GM18868 (cell line): ENCODE measurements around the gene PPP1R17.

ENCODE experiments used
- ATAC-seq: cut with Tn5 transposase; IDR thresholded peaks from one replicate; pipeline ENCODE4 v1.9.1; 2021; ENCODE audit warnings: mild to moderate bottlenecking, moderate library complexity; ENCODE audit not compliant: unreplicated experiment

Gene PPP1R17

DNA sequence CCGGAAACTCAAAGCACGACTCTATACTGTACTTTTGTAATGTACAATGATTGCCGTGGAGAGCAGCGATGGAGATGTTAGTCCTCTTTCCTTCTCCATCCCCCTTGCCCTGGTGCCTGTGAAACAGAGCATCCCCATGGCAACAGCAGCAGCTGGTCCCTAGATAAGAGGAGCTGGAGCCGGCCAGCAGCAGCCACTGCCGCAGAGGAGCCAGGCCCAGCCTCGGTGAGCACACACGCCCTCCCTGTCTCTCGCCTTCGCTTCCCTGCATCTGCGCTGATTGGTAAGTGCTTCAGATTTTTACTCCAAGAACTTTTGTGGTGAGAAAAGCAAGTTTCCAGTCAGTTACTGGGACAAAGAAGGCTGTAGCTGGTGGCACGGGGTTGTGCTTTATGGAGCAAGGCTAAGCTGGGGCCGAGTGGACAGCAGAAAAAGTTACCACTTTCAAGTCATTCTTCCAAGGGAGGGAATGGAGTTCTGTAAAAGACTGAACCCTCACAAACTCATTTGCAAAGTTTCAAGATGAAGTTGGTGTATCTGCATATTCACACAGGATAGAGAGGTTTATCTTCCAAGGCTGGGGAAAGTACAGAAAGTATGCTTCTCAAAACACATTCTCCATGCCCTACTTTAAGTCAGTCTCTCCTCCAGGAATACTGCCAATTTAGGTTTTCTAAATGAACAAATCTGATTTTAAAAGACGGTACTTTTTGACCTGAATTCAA is at the start of gene PPP1R17:
Gene PPP1R17, plus strand, starts transcription at position 192 of the 725 bp plus-strand sequence. CDS start 5,227 bp downstream, outside the sequence.
- ATAC-seq: no peak

DNA sequence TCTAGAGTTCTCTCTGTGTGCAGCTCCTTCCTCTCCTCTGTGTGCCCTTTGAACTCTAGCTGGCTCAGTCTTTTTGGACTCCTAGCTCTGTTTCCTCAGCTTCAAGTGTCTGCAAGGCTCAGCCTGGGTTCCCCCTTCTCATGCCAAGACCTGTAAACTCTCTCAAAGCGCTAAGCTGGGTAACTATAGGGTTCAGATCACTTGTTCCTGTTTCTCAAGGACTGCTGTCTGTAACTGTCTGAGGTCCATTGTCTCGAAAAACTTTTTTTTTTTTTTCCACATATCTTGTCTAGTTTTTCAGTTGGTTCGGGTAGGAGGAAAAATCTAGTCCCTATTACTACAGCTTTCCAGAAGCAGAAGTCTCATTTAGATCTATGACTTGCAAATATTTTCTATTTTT is 46.6 kb upstream of the PPP1R17 start:
- no peak for ATAC-seq

DNA sequence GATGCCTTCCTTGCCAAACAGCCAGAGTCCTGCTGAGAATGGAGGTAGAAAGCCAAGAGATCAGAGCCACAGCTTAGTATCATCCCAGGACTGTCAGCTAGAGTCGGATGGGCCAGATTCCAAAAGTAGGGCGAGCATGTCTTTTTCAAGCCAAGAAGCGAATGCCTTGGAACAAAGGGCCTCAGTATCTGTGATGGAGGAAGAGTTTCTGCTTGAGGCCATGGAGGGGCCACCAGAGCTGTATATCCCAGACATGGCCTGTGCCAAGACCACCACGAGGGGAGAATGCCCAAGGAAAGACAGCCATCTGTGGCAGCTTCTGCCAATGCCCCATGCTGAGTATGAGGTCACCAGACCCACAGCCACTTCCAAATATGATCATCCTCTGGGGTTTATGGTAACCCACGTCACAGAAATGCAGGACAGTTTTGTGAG is 44.3 kb upstream of the PPP1R17 start:
- ATAC-seq: no peak

DNA sequence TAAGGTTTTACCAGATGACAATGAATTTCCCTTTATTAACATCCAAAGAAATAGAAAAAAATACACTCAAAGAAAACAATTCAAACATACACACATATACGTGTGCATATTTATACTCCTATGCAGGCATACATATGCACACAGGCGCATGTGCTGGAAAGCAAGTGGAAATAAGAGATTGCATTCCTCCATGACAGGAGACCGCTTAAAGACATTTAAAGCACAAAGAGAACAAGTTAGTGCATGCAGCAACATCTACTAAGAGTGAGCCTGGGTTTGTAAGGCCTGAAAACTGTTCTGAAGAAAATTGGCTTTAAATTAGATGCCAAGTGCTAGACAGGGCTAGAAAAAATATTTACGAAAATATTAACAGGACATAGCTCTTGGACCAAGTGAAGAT is 40.1 kb upstream of the PPP1R17 start:
- ATAC-seq: no peak

DNA sequence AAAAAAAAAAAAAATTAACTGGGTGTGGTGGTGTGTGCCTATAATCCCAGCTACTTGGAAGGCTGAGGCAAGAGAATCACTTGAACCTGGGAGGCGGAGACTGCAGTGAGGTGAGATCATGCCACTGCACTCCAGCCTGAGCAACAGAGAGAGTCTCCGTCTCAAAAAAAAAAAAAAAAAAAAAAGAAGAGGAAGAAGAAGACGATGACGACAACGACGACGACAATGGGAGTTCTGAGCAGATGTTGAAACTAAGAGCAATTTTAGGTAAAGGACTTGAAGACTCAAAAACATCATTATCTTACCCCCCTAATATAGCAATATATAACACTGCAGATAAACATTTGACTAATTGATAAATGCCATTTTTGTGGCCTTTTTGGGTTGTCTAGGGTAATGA is 39.5 kb upstream of the PPP1R17 start:
- no peak for ATAC-seq

DNA sequence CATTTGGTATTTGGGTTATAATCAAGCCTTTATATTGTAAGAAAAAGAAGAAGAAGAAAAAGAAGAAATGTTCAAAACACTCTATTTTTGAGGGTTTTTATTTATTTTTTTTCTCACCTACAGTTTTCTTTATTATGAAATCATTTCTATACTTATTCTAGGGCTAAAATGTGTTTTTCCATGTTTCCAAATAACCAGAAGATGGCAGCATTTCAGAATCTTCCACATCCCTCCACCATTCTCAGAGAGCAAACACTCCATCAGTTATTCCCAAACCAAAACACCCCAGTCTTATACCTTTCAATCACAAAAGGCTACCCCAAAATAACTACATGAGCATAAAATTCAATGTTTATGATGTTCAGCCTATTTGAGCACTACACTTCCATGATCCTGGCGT is 38.7 kb upstream of the PPP1R17 start:
- no peak for ATAC-seq

DNA sequence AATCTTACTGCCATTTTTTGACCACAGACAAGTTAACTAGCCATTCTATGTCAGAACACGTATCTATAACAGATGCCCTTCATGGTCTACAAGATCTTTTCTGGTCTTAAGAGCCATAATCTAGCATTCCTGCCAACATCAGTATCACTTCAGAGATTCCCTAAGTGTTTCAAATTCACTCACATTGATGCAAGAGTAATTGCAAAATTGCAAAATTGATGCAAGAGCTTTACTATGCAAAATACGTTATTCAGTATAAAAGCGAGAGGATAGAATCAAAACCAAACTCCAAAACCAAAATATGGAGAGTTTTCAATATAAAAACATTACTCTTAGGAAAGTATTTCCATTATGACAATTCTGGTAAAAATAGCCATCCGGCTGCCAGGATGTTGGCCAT is 38.1 kb upstream of the PPP1R17 start:
- ATAC-seq: no peak

DNA sequence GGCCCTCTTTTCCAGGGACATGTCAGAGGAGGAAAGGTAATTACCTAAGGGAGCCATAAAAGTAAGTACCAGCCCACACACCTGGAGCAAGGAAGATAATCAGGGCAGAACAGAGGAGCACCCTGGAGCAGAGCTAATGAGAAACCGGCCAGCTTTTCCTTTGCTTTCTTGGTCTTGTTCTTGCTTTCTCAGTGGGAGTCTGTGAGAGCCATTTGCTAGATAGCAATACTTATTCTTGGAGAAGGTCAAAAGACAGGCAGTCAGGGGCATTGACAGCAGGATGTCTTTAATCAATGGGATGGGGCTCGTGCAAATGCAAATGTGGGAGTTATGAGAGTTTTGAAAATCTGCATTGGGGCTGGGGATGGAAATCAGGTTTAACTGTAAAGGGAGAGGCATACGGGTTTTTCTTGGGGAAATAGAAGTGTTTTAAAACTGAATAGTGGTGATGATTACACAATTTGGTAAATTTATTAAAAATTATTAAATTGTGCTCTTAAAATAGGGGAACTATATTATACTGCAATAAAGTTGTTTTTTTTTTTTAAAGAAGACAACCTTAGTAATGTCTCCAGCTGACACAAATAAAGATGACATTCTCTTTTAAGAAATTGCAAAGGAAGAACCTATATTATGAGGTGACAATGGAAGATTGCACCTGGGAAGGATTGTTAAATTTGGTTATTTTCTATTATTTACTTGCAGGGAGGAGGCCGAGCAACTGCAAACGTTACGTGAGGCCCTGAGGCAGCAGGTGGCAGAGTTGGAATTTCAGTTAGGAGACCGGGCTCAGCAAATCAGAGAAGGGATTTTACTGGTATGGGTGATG is 35.6 kb upstream of the PPP1R17 start:
- no peak for ATAC-seq

DNA sequence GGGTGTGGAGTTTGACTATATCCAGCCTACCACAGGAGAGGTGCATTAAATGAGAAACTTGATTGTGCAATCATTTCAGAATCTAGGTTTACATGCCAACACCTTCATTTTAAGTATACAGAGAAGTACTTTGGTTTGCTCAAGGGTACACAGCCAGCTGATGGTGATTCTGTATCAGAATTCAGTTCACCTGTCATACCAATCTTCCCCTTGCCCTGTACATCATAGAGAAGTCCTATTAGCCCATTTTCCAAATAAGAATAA is 35.0 kb upstream of the PPP1R17 start:
- no peak for ATAC-seq

DNA sequence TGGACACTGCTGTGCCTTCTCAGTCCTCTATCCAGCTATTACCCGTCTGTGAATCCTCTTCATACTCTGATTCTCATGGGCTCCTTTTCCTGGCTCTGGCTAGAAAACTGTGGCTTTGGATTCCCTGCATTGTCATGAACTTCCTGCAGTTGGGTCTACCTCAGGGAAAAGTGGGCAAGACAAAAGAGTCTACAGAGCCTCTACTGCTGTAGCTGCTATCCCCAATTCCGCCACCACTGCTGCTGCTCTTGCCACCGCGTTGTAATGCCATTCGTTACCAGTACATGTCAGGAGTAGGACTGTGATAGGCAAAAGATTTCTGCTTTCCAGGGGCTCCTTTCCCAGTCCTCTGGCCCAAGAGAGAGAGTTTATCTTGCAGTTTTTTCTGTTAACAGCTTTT is 23.9 kb upstream of the PPP1R17 start:
- no peak for ATAC-seq

DNA sequence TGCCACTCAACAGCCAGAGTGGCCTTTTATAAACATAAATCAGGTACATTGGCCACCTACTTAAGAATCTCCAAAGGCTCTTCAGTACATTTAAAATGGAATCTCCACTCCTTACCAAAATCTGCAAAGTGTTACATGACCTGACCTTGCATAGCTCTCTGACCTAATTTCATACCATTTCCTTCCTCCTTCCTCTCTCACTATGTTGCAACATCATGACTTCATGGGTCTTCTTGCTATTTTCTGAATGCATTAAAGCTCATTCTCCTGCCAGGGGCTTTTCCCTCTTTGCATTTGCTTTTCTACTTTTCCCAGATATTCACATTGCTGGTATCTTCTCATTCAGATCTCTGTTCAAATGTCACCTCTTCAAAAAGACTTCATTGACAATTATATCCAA is 22.1 kb upstream of the PPP1R17 start:
- no peak for ATAC-seq

DNA sequence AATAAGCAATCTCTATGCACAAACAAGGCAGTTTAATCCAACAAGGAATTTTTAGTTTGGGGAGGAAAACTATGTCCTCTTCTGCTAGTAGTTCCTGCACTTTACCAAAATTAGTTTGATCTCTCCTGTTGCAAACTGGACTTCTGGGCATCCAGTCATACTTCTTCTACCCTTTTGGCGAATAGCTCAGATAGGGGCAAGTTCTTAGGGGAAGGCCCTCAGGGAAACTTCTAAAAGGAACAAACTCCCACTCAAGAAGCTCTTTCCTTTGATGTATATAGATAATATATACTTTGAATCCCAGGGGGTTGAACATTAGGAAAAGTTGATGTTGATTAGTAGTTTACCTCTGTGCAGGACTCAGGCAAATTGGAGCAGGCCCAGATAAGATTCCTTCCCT is 21.5 kb upstream of the PPP1R17 start:
- ATAC-seq: no peak

DNA sequence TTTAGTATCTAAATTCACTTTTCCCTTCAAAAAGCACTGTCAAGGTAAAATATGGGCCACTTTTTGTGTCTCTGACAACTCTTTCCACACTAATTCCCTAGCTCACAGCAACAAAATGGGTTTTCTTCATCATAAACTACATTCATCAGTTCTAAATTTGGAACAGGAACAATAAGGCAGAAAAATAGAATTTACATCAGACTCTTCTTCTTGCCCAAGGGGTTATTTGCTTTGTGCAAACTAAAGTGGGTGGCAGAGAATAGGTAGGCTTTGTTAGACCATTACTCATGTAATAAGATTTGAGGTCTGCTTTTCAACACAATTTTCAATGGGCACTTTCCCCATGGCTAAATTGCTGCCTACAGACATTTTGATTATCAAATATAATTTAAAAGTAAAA is 17.6 kb upstream of the PPP1R17 start:
- no peak for ATAC-seq

DNA sequence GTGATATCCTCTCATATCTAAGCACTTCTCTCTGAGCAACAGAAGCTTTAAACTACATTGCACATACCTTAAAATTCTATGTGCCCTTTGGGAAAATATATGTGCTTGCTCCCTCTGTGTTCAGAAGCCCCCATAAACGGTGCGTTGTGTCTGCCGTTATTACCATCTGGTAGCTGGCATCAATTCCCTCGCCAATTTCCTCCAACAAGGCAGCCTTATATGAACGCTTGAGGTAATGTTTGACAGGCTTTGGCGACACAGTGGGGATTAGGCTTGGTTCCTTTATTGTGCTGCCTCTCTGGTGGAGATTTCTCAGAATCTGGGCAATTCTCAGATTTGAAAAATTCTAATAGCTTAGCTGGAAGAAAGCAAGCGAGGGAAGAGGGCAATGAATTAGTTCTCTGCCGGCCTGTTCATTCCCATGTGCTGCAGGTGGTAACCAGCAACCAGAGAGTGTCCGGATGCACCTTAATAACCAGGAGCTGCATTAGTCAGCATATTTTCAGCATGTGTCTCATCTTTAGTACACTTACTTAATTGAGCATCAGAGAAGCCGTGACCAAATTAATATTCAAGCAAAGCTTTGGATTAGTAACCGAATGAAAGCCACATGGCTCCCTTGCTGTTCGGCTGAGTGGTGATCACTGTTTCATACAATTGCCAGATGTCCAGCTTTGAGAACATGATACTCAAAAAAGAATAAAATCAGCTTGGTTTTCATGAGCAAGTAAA is 7.3 kb upstream of the PPP1R17 start:
- ATAC-seq: no peak

DNA sequence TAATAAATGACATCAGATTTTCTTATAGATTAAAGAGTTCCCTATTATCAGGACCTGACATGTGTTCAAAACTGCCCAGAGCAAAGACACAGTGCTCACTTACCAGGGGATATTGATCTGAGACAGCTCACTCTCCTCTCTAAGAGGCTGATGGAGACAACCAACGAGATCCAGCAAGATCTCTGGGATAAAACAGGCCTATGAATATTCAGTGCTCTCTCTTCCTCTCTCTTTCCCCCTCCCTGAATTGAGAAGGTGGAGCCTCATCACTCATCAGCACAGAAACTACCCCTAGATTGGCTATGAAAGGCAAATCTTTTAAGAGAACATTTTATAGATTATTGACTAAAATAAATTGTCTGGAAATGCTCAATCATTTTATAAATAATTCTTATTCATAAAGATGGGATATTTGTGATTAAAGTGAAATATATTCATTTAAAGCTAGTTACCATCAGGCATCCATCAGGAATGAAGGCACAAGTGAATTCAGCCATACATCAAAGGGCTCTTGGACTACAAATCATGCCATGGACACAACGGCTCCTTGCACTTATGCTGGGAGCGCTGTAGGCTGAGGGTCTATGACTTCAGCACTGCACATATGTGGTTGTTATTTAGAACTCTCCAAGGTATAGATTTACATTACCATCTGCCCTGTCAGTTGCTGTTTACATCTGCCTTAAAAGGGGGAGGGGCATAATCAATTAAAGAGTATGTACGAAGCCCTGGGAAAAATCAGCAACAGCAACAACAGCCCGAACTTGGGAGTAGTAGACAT is 3.4 kb upstream of the PPP1R17 start:
- ATAC-seq: no peak

DNA sequence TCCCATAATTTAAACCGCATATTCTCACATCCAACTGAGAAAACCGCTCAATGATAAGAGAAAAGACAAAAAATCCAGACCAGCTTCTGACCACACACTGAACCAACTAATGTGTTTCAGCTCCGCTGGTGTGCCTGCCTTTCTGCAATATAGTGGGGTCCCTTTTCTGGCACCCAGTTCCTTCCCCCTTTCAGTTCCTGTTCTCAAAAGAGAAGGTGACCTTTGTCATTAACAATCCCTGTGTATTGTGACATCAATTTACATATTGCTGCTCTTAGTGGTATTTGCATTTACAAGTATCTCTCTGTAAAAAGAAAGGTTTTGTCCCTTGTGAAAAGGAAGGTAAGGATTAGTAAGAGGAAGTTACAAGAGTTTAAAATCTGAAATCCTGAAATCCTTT is 1.4 kb downstream of the PPP1R17 start:
- peak; percentile 95 for ATAC-seq

DNA sequence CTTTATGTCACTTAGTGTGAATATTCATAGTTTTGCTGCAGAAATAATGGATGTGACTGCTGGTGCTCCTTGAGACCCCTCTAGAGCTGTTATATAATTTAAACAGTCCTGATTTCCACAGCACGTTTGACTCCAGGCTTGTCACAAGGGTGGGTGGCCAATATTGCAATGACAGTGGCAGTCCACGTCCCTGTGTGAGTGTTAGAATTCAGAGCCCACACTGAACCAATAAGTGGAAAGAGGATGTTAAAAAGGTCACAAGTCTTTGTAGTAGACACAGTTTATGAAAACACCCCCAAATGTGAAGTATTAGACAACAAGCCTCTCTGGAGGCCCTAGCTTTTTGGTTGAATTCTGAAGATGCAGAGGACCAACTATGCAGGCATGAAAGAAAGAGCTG is 2.0 kb downstream of the PPP1R17 start:
- no peak for ATAC-seq

DNA sequence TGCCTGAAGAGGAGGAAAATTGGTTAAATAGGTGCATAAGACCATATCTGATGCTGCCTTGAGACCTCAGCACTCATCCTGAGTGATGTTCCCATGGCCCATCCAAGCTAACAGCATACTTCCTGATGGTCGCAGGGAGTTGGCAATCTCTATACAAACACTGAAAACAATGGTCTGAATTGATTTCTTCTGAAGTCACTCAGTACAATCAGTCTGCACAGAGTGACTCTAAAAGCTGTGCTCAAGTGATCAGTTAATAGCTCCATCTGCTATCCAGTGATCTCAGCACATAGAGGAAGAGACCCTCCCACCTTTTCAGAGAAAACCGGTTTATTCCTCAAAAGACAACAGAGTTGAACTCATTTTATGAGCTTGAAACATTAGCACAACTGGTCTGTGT is 3.9 kb downstream of the PPP1R17 start:
- ATAC-seq: no peak

DNA sequence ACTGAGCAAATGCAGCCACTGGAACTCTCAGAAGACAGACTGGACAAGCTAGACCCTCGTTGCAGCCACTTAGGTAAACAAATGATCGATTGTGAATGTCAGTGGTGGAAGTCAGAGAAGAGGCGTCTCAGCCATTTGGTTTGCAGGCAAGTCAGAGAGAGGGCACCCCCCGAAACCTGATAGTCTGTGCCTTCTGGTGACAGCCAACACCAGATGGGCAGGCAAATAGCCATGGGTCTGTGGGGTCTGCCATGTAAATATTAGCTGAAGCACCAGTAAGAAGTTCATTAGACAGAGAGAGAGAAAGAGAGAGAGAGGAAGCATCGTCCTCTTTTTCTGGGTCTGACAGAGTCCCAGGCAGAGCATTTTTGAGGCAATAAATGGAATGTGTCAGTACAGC is 5.4 kb downstream of the PPP1R17 start:
- ATAC-seq: no peak

DNA sequence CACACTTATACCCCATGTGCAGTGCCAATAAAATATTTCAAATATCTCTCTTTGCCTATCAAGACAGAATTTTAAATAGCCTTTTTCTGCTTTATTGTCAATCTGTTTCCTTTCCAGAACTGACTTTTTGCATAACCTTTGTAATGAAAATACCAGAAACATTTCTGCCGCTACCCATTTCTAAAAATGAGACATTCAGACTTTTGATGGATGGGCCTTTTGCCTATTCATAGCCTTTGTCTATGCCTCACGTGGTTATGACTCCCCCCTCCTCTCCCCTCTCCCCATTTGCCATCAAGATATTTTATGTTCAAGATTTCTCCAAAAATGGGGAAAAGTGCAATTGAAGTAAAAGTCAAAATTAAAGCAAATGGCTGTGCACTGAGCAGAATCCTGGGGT is 5.9 kb downstream of the PPP1R17 start:
- ATAC-seq: no peak
